COLO829 (cell line): ENCODE measurements around the gene PER3.

Source experiments
- DNase-seq: peaks from one replicate; pipeline ENCODE4 v3.0.0; 2012; ENCODE audit warnings: low spot score

PER3 gene

DNA sequence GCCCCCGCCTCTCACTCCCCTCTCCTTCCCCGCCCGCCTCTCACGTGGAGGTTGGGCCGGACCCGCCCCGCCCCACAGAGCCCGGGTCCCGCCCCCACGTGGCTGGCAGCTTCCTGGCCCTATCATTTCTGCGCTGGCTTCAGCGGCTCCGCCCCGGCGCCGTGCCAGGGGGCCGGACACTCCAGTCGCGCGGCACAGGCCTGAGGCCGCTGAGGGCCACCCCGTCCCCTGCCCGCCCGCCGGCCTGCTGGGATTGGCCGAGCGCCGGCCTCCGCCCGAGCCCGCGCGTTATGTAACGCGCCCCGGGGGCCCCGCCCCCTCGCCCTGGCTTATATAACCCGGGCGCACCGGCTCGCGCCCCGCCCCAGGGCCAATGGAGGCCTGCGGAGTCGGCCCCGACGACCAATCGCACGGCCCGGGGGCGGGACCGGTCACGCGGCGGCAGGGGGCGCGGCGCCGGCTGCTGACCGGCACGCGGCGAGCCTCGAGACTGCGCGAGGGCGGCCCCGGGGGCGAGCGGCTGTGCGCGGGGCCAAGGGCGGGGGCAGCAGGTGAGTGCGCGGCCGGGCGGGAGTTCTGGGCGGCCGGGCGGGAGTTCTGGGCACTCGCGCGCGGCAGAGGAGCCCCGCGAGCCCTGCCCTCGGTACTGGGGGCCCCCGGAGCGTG, at the start of gene PER3:
TSS of gene PER3 (plus strand) at position 466 of the 666 bp plus-strand sequence. CDS start 587 bp downstream, outside the sequence.
- peak; percentile 81 for DNase-seq

DNA sequence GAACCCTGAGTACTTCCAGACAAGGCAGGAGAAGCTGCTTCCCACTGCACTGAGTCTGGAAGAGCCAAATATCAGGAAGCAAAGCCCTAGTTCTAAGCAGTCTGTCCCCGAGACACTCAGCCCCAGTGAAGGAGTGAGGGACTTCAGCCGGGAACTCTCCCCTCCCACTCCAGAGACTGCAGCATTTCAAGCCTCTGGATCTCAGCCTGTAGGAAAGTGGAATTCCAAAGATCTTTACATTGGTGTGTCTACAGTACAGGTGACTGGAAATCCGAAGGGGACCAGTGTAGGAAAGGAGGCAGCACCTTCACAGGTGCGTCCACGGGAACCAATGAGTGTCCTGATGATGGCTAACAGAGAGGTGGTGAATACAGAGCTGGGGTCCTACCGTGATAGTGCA, 46.0 kb upstream of the PER3 start:
- DNase-seq: no peak

DNA sequence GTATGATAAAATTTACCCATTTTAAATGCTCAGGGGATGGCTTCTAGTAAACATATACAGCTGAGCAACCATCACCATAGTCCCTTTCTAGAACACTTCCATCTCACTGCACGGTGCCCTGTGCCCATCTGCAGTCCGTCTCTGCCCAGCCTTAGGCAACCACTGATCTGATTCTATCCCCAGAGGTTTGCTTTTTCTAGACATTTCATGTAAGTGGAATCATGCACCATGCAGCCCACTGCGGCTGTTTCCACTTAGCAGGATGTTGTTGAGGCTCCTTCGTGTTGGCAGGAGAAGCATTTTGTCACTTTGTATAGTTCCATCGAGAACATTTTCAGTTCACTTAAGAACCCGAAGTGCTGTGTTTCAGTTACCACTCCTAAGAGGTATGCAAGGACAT, 40.7 kb upstream of the PER3 start:
- no peak for DNase-seq

DNA sequence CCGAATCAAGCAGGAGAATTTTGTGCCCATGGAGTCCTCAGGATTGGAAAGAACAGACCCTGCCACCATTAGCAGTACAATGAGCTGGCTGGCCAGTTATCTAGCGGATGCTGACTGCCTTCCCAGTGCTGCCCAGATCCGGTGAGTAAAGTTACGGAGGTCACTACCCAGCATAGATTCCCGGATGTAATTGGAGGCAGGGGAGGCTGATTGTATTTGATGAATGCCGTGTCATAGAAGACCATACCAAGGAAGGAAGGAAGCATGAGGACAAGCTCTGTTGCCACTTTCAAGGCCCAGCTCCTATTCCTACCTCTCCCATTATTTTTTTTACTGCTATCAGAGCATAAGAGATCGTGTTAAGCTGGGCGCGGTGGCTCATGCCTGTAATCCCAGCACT, 39.2 kb upstream of the PER3 start:
- no peak for DNase-seq

DNA sequence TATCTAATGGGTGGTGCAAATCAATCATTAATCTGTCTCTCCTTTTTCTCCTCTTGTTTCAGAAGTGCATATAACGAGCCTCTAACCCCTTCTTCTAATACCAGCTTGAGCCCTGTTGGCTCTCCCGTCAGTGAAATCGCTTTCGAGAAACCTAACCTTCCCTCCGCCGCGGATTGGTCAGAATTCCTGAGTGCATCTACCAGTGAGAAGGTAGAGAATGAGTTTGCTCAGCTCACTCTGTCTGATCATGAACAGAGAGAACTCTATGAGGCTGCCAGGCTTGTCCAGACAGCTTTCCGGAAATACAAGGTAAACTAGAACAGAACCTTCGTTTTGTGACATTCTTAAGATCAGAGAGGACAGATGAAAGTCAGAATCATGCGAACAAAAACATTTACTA, 38.3 kb upstream of the PER3 start:
- DNase-seq: no peak

DNA sequence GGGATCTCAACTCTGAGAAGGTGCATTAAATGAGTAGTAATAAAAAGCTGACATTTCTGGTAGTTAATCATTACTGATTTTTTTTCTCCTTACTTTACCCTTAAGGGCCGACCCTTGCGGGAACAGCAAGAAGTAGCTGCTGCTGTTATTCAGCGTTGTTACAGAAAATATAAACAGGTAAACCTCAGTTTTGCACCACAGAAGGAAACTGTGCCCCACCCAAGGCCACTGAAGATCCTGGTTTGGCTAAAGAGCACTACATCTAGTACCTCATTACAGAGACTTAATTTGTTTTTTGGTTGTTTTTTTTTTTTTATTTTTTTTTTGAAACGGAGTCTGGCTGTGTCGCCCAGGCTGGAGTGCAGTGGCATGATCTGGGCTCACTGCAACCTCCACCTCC, 36.5 kb upstream of the PER3 start:
- DNase-seq: no peak

DNA sequence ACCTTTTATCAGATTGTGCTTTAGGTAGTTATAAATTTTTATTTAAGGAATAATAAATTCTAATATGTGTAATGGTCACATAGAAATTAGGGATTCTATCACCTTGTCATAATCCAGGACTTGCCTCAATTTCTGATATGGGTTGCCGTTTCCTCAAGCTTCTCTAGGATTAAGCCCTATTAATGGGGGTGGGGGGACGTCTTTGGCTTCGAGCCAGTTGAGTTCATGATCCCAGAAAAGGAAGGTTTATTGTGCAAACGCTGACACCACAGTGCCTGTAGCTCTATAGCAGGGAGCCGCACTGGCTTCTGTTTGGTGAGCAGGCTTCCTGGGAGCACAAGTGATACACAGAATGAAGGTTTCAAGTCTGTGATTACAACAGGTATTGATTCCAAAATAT, 35.0 kb upstream of the PER3 start:
- DNase-seq: no peak

DNA sequence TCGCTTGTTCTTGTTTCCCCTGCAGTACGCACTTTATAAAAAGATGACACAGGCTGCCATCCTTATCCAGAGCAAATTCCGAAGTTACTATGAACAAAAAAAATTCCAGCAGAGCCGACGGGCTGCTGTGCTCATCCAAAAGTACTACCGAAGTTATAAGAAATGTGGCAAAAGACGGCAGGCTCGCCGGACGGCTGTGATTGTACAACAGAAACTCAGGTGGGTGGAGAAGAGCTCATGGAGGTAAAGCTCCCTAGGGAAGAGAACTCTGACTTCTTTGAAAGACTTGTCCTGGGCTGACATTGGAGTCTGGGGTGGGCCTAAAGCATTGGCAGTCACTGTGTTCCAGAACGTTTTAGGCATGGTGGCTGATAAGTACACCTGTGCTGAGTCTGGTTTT, 32.9 kb upstream of the PER3 start:
- no peak for DNase-seq

DNA sequence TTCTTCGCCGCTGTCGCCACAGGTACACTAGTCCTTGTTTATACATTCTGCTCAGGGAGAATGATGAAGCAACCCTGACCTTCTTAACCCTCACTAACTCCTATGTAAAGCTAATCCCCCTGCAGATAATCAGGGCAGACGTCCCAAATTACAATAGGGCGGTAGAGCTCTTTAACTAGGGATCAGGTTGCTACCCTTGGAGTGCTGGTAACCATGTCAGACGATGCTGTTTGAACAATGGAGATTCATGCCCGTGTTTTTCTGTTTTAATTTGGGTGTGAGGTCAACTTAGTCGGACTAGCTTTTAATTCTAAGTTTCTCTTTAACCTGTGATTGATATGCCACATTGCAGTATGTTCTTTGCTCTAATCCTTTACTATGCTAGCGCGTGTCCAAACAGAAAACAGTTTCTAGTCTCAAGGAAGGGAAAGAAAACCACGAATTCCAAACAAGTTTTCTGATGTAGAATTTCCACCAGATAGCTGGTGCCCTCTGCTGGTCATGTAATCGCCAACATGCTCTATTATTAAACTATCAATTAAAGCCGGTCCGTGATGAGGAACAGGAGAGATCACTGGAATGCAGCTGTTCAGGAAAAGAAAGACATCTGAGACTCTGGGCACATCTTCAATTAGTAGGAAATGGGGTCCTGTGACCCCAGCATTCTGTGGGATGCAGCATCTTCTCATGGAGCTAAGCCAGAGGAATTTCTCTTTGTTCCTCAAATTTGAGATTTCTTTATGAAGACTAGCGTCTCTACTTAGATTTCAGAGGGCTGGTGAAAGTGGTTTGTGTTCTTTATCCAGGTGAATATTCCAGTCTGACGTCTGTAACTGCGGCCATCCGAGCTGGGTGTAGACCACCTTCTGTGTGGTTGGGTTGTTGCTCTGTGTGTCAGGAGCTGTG, 31.3 kb upstream of the PER3 start:
- peak; percentile 26 for DNase-seq

DNA sequence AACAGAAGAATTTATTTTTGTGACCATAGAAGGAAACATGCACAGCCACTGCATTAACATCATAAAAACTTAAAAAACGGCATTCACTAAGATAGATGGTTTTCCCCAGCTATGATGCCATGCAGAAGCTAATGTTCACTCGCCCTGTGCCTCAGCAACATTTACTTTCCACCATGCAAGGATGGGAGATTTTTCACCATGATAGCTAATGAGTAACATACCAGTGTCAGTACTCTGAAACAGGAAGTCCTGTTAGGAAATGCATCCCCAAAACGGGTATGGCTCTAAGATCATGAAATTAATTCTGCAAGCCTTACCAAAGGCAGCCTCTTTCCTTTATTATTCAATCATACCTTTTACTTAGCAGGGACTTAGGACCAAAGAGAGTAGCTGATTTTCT, 30.4 kb upstream of the PER3 start:
- DNase-seq: no peak

DNA sequence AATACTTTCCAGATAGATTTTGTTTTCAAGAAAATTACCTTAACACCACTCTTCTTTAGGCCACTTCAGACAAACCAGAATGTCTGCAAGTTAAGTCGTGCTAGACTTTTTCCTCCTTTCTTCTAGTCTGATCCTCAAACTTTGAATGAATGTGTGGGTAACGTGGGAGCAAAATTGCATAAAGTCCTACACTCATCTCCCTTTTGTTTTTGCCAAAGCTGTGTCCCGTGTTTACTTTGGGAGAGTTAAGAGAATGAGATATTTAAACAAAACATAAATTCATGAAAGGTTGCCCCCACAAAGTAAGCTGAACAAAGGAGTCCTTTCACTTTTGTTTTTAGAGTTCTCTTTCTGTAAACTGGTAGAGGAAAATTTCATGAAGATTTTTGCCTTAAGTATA, 29.9 kb upstream of the PER3 start:
- DNase-seq: no peak

DNA sequence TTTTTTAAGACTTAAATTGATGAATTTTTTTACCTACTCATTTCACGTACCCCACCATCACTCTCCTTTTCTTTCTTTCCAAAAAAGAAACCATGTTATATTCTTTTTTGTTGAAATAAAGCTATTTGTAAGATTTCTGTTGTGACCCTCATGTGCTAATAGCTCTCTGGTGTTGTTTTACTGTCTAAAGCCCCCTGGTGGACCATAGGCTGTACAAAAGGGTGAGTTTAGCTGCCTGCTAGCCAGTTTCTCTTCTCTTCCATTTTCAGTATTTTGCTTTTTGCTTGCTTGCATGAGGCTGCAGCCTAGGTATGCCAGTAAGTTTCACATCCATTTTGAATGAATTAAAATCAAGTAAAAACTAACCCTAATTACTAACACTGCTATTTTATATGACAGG, 28.6 kb upstream of the PER3 start:
- DNase-seq: no peak

DNA sequence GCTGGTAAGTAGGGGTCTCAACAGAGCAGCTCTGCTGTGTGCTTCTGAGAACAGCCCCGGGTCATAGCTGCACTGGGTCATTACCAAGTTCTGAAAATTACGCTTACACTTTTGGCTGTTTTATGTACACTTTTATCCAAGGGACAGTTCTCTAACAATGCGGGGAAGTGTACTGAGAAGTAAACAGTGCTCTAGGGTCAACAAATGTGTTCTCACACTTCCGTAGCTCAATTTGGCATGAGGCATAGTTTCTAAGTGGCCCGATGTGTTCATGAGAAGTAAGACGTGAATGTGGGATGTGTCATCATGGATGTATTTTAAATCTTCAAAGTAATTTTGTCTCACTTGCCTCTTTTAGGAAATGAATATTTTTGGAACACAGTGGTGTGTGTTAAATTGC, 23.8 kb upstream of the PER3 start:
- DNase-seq: no peak

DNA sequence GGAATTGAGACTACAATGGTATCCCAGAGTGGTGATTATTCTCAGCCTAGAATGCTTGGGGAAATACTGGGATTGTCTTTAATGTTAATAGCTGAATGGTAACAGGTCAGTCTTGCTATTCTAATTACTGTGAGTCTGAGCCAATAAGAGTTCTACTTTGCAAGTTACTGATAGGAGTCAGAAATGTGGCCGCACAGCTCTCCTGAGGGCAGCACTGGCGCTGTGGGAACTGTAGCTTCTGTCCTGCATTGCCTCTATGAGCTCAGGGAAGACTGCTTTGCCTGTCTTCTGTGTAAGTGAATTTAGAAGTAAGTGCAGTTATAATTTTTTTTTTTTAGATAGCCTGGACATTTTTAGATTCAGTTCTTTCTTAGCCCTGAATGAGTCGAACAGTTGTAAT, 23.0 kb upstream of the PER3 start:
- no peak for DNase-seq

DNA sequence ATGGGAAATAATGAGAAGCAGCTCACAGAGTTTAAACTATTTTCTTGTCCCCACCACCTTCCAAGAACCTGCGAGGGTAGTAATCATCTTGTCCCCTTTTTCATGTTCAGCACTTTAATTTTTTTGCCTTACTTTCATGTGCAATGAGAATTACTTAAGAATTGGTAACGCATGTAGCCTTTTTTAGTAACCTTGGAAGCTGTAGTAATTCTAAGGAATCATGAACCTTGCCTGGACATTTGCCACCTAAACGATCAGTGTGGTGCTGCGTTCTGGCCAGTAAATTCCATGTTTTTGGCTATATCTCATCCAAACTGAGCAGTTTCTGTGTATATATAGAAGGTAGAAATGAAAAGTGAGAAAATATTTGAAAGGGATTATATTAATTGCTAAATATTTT, 16.9 kb upstream of the PER3 start:
- DNase-seq: no peak

DNA sequence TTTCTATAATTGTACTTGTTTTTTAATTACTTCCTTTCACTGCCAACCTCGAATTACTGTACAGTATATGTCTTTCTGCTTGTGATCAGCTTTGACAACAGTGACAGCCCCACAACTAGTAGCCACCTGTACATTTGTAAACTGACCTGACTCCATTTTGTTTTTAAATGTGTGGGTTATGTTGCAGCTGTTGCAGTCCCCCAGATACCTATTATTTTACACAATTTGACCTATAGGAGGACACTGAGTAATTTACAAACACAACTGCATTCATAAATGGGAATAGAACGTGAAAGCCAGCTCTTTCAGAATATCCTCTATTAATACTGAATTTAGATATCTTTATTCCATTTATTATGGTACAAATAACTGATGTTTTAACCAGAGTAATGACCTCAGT, 15.5 kb upstream of the PER3 start:
- no peak for DNase-seq

DNA sequence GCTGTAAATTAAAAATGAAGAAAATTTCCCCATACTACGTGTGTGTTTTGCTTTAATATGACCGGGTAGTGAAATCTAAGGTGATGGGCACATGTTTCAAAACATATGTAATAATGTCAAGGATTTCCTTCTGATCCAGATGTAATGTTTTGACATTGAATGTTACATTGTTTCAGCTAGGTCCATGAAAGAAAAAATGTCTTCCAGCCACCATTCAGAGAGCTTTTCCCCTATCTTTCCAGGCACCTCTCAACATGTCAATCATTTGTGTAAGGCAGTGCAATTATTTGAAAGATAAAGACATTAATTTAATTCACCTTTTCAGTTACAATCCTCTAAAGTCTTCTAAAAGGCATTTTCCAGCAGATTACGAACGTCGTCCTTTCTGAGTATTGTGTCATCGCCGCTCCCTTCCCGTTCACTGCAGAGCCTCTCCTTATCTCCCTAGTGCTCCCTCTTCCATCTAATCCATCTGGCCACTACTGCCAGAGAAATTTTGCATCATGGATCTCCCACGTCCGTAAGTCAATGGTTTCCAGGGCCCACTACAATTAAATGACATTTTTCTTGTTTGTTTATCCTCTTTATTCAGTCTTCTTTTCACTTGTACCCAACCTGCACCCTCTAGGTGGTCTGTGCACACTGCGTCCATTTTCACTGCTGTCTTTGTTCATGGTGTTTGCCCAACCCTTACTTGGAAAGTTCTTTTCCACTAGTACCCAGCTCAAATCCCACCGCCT, 14.2 kb upstream of the PER3 start:
- DNase-seq: no peak

DNA sequence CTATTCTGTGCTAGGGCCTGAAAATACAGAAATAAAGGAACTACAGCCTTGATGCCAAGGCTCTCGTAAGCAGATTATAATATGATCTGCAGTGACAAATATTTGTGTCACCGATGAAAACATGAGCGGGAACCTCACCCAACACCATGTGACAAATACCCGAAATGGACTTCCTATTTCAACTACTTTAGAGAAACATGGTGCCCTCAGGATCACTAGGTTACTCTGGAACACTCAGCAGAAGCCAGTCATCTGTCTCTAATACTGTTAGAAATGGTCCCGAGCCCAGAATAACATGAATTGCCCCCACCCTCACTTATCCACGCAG, 13.5 kb upstream of the PER3 start:
- no peak for DNase-seq

DNA sequence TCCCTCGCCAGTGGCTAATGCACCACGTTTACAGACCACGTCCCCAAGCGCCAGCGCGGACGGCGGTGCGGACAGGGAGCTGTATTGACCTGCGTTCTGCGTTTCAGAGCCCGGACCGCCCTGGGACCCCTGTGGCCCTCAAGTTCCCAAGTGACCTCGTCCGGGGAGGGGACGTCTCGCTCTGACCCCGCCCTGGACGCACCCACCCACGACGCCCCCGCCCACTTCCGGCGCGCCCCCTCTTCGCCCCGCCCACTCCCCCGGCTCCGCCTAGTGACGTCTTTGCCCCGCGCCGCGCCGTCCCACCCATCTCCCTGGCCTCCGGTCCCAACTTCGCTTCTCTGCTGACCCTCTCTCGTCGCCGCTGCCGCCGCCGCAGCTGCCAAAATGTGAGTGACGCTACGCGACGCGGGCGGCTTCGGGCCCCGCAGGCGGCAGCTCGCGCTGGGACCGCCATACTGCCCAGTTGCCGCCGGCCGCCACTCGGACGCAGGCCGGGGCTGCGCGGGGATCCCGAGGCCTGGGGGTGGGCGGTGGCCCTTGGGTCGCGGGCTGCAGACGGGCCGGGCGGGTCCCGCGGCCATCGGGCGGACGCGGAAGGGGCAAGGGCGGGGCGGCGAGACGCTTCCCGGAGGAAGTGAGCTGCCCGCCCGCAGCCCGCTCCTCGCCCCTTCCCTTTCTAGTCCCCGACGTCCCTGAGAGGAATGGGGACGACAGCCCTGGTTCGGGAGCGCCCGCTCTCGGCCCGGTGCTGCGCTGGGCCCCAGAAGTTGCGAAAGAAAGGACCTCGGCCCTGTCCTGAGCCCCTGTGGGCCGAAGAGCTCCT, 12.9 kb upstream of the PER3 start, which contains the start of gene VAMP3:
TSS of gene VAMP3 (plus strand) at position 300 of the 826 bp plus-strand sequence. CDS start at position 388, 88 bp downstream.
- peak; percentile 86 for DNase-seq

DNA sequence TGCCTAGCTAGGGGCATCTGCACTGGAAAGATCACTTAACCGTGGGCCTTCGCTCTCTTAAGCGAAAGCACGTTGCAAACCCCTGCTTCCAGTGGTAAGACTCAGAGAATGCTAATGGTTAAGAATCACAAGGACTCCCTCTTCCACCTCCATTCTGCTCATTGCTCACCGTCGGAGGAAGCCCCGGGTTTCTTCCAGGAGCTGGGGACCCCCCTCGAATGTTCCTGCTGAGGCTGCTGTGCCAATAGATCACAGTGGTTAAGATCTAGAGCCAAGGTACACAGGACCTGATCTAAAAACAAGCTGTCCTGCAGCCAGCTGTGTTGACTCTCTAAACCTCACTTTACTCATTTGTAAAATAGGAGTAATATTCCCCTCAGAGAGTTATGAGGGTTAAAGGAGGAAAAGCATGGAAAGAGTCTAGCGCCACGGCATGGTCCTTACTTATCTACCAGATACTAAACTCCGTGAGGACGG, 12.2 kb upstream of the PER3 start:
- DNase-seq: no peak

DNA sequence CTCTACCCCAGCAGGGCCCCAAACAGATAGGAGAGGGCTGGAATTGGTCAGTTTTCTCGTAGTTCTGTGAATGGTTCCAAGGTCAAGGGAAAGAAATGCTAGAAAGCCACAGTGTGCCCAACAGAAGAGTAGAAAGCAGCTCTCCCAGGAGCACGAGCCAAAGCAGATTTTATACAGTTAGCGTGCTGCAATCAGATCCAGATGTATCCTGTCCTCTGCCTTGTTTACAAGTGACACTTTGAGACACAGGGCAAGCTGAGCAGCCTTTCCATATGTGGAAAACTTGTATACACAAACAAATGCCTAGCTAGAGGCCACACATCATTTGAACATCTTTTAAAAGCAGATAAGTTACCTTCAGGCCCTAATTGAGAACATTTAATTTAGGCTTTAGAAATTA, 6.5 kb upstream of the PER3 start:
- DNase-seq: no peak

DNA sequence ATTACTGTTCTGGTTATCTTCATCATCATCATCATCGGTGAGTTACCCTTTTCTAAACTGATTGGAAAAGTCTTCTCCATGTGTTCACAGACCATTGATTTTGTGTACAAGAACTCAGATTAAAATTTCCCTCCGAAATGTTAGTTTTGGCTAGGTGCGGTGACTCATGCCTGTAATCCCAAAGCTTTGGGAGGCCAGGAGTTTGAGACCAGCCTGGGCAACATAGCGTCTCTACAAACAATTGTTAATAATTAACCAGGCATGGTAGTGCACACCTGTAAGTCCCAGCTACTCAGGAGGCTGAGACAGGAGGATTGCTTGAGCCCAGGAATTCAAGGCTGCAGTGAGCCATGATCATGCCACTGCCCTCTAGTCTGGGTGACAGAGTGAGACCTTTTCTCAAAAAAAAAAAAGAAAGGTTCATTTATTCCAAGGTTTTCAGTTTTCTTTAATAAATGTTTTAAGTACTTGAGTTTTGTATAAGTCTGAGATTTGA, 5.9 kb upstream of the PER3 start:
- DNase-seq: no peak
